ENCODE data around the gene BTBD6.

Gene BTBD6

GRCh38 chr14:105252552-105253328 lies 4.4 kb downstream of the BTBD6 start:
- DNase-seq (ENCODE audit: low read depth) = no peak
- H3K4me3 ChIP-seq (ENCODE audit: control insufficient read depth, low read depth, low read length) = no peak overlapping the region
- no peak for TF ChIP-seq CTCF (conservative IDR thresholded peaks at IDR 0.05; ENCODE audit: control insufficient read depth, insufficient read depth, low read depth, low read length)

GRCh38 chr14:105253329-105253682 lies 5.0 kb downstream of the BTBD6 start:
- no peak for DNase-seq (ENCODE audit: low read depth)

GRCh38 chr14:105255021-105255507 lies 6.7 kb downstream of the BTBD6 start:
- DNase-seq (ENCODE audit: low read depth) = peak; percentile 43
- H3K4me3 ChIP-seq (ENCODE audit: control insufficient read depth, low read depth, low read length) = no peak overlapping the region
- no peak for TF ChIP-seq CTCF (conservative IDR thresholded peaks at IDR 0.05; ENCODE audit: control insufficient read depth, insufficient read depth, low read depth, low read length)

More at GRCh38 chr14:105253329-105253682, 5.0 kb downstream of the BTBD6 start:
- no peak for TF ChIP-seq CTCF (conservative IDR thresholded peaks at IDR 0.05; ENCODE audit: control insufficient read depth, insufficient read depth, low read depth, low read length)
- no peak overlapping the region for H3K4me3 ChIP-seq (ENCODE audit: control insufficient read depth, low read depth, low read length)

GRCh38 chr14:105256292-105256960 lies 8.1 kb downstream of the BTBD6 start:
- H3K4me3 ChIP-seq (ENCODE audit: control insufficient read depth, low read depth, low read length) = no peak overlapping the region
- TF ChIP-seq CTCF (conservative IDR thresholded peaks at IDR 0.05; ENCODE audit: control insufficient read depth, insufficient read depth, low read depth, low read length) = no peak
- DNase-seq (ENCODE audit: low read depth) = no peak

GRCh38 chr14:105257464-105257863 lies 9.1 kb downstream of the BTBD6 start:
- no peak for TF ChIP-seq CTCF (conservative IDR thresholded peaks at IDR 0.05; ENCODE audit: control insufficient read depth, insufficient read depth, low read depth, low read length)
- no peak for DNase-seq (ENCODE audit: low read depth)
- no peak overlapping the region for H3K4me3 ChIP-seq (ENCODE audit: control insufficient read depth, low read depth, low read length)

GRCh38 chr14:105258846-105259245 lies 10.5 kb downstream of the BTBD6 start:
- no peak for DNase-seq (ENCODE audit: low read depth)
- no peak overlapping the region for H3K4me3 ChIP-seq (ENCODE audit: control insufficient read depth, low read depth, low read length)
- TF ChIP-seq CTCF (conservative IDR thresholded peaks at IDR 0.05; ENCODE audit: control insufficient read depth, insufficient read depth, low read depth, low read length) = no peak
